VCaP (cell line): ENCODE data around the gene PLEKHG4.

Source experiments
- H3K27ac ChIP-seq: fragments of 450-650 bp; 2 replicates; pipeline ENCODE4 v1.5.1; 2017
- TF ChIP-seq, protein P1 (sequence below): fragments of 450-650 bp; conservative IDR thresholded peaks from 2 replicates; pipeline ENCODE4 v1.5.1; 2017; ENCODE audit warnings: mild to moderate bottlenecking, moderate library complexity

PLEKHG4 gene

DNA sequence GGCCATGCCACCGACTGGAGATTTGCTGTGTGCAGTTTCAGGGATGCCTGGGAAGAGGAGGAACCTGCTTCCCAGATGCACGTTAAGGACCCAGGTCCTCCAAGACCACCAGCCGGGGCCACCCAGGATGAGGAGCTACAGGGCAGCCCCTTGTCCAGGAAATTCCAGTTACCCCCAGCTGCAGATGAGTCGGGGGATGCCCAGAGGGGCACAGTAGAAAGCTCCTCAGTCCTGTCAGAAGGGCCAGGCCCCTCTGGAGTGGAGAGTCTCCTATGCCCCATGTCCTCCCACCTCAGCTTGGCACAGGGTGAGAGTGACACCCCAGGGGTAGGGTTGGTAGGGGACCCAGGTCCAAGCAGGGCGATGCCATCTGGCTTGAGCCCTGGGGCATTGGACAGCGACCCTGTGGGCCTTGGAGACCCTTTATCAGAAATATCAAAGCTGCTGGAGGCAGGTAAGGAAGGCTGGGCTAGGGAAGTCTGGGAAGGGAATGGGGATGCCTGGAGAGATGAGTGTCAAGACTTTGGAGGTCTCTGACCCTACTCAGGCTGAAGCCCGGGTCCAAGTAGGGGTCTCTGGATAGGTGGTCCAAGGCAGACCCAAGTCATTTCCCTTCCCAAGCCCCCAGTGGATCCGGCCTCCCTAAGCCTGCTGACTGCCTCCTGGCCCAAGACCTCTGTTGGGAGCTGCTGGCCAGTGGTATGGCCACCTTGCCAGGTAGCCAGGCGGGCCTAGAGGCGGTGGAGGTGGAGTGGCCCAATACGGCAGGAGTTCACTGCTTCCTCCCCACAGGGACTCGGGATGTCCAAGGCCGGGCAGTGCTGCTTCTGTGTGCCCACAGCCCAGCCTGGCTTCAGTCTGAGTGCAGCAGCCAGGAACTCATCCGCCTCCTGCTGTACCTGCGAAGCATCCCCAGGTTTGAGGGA lies 1.0 kb downstream of the PLEKHG4 start:
- H3K27ac ChIP-seq, result no peak overlapping the region
- TF ChIP-seq, protein P1, sequence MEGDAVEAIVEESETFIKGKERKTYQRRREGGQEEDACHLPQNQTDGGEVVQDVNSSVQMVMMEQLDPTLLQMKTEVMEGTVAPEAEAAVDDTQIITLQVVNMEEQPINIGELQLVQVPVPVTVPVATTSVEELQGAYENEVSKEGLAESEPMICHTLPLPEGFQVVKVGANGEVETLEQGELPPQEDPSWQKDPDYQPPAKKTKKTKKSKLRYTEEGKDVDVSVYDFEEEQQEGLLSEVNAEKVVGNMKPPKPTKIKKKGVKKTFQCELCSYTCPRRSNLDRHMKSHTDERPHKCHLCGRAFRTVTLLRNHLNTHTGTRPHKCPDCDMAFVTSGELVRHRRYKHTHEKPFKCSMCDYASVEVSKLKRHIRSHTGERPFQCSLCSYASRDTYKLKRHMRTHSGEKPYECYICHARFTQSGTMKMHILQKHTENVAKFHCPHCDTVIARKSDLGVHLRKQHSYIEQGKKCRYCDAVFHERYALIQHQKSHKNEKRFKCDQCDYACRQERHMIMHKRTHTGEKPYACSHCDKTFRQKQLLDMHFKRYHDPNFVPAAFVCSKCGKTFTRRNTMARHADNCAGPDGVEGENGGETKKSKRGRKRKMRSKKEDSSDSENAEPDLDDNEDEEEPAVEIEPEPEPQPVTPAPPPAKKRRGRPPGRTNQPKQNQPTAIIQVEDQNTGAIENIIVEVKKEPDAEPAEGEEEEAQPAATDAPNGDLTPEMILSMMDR, result no peak

DNA sequence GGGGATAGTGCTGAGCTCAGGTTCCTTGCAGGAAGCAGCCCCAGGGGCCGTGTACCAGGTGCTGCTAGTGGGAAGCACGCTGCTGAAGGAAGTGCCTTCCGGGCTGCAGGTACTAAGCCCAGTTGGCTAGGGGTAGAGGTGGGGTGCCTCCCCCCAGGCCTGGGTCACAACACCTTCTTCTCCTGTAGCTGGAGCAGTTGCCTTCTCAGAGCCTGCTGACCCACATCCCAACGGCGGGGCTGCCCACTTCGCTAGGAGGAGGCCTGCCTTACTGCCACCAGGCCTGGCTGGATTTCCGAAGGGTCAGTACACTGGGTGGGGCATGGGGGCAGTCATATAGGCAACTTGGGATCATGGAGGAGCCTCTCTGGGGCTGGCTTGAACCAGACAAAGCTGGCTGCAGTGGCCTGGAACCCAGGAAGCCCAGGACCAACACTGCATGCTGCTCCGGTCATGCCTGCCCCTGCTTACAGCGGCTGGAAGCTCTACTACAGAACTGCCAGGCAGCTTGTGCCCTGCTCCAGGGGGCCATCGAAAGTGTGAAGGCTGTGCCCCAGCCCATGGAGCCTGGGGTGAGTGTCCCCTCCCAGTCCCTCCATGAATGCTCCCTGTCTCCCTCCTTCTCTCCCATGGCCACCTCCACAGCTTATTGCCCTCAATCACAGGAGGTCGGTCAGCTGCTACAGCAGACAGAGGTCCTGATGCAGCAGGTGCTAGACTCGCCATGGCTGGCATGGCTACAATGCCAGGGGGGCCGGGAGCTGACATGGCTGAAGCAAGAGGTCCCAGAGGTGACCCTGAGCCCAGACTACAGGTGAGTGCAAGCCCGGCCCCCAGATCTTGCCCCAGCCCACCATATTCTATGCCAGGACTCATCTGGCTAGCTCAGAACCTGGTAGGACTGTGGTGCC lies 2.5 kb downstream of the PLEKHG4 start:
- no peak overlapping the region for H3K27ac ChIP-seq
- TF ChIP-seq, protein P1, result no peak

DNA sequence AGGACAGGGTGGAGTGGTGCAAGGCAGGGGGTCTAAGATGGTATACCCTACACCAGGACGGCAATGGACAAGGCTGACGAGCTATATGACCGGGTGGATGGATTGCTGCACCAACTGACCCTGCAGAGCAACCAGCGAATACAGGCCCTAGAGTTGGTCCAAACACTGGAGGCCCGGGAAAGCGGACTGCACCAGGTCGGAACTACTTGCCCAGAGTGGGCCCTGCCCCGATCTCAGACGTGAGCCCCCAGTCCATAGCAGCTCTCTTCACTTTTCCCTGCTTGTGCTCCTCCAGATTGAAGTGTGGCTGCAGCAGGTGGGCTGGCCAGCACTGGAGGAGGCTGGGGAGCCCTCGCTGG lies 3.1 kb downstream of the PLEKHG4 start:
- no peak overlapping the region for H3K27ac ChIP-seq
- TF ChIP-seq, protein P1, result no peak

DNA sequence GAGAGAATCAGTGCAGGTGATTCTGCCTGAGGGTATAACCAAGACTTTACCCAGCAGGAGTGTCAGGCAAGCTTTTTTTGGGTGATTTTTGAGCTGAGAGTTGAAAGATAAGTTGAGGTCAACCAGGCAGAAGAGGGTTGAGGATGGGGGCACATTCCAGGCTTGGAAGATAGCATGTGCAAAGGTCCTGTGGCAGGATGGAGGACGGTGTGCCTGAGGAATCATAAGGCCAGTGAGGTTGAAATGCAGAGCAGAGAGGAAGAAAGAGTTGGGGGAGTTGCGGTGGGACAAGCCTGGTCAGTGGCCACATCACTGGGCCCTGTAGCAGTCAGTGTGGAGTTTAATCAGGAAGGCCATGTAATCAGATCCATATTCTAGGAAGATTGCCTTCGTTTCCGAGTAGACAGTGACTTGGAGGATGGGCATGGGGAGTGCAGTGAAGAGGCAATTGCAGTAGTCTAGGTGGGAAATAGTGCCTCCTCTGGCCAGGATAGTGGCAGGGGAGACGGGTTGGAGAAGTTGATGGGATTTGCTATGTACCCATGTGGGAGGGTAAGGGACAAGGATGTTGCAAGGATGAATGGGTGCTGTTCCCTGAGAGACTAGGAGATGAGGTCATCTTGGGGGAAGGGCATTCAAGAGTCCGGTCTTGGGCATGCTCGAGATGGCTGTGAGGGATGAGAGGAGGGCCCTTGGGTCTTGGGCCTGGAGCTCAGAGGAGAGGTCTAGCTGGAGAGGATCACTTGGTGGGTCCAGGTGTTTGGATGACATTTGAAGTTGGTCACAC lies 3.9 kb downstream of the PLEKHG4 start:
- TF ChIP-seq, protein P1, result no peak
- no peak overlapping the region for H3K27ac ChIP-seq

DNA sequence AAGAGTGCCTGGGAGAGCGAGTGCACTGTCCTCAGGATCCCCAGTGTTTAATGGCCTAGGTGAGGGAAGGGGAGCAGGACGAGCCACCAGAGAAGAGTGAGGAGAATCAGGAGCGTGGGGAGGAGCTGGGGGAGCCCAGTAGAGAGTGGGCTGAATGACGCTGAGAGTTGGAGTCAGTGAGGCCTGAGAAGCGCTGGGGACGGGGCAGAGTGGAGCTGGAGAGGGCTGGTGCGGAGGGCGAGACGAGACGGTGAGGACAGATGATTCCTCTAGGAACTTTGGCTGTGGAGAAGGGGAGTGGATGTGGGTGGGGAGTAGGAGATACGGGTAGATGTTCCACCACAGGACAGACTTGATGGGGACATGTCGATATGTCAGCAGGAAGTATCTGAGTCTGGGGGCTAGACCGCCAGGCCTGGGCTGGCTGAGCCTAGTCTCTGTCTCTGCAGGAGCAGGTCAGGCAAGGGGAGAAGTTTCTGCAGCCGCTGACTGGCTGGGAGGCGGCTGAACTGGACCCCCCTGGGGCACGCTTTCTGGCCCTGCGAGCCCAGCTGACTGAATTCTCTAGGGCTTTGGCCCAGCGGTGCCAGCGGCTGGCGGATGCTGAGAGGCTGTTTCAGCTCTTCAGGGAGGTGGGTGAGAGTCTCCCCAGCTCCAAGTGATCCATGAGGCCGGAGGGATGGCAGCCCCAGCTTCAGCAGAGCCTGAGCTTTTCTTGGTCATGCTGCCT lies 4.7 kb downstream of the PLEKHG4 start:
- peak overlapping the region; percentile 44 for H3K27ac ChIP-seq
- TF ChIP-seq, protein P1, result no peak

DNA sequence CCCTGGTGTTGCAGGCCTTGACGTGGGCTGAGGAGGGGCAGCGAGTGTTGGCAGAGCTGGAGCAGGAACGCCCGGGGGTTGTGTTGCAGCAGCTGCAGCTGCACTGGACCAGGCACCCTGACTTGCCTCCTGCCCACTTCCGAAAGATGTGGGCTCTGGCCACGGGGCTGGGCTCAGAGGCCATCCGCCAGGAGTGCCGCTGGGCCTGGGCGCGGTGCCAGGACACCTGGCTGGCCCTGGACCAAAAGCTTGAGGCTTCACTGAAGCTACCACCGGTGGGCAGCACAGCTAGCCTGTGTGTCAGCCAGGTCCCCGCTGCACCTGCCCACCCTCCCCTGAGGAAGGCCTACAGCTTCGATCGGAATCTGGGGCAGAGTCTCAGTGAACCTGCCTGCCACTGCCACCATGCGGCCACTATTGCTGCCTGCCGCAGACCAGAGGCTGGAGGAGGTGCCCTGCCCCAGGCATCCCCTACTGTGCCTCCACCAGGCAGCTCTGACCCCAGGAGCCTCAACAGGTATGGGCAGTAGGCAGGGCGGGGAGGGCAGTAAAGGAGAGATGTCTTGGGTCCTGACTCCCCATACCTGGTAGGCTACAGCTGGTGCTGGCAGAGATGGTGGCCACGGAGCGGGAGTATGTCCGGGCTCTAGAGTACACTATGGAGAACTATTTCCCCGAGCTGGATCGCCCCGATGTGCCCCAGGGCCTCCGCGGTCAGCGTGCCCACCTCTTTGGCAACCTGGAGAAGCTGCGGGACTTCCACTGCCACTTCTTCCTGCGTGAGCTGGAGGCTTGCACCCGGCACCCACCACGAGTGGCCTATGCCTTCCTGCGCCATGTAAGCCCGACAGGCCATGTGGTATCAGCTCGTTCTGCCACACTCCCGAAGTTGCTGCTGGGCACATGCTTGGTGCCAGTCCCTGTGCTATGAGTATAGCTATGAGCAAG lies 5.6 kb downstream of the PLEKHG4 start:
- TF ChIP-seq, protein P1, result peak; percentile 54

More for the DNA sequence above, 5.6 kb downstream of the PLEKHG4 start:
- peak overlapping the region; percentile 44 for H3K27ac ChIP-seq
